SU-DHL-6 (cell line): ENCODE data around the gene ZNF628.

Source experiments
- CTCF ChIP-seq: fragments of 200-600 bp; sonication (generic); IDR thresholded peaks from one replicate; pipeline ENCODE4 v1.5.1; 2017; ENCODE audit warnings: antibody characterized with exemption, mild to moderate bottlenecking, low read length, moderate library complexity; ENCODE audit not compliant: insufficient read depth, poor library complexity, severe bottlenecking
- EZH2phosphoT487 ChIP-seq: fragments of 200-600 bp; sonication (generic), shearing (Covaris generic); conservative IDR thresholded peaks from 2 replicates; pipeline ENCODE4 v1.6.1; 2018; ENCODE audit warnings: mild to moderate bottlenecking, antibody characterized with exemption, low read length, moderate library complexity, mixed read lengths

GRCh38 chr19:55461259-55461973, 15.0 kb upstream of the ZNF628 start, which contains the start of gene ISOC2:
- TF ChIP-seq CTCF (no peak), EZH2phosphoT487 (no peak)
